ENCODE data around the gene CNIH4.
A peak's percentile ranks its signal among the peaks of the same experiment; 100 is the strongest.

CNIH4 gene

GRCh38 chr1:224375059-224375458, 18.4 kb downstream of the CNIH4 start:
- no peak for DNase-seq (ENCODE audit: low read depth in 2 of 2)
- TF ChIP-seq CTCF (IDR thresholded peaks at IDR 0.05; ENCODE audit: low read depth, low read length): no peak
- no peak overlapping the region for H3K4me3 ChIP-seq (replicated peaks in 1 of 2; ENCODE audit: low read depth in 2 of 2, low read length in 2 of 2)

- no peak for TF ChIP-seq CTCF (IDR thresholded peaks at IDR 0.05; ENCODE audit: low read depth, low read length)
- no peak overlapping the region for H3K4me3 ChIP-seq (replicated peaks in 1 of 2; ENCODE audit: low read depth in 2 of 2, low read length in 2 of 2)
- peak; percentile 21 to 61 for DNase-seq (ENCODE audit: low read depth in 2 of 2)
These were observed 21.0 kb downstream of the CNIH4 start for GRCh38 chr1:224377676-224378006.

DNA sequence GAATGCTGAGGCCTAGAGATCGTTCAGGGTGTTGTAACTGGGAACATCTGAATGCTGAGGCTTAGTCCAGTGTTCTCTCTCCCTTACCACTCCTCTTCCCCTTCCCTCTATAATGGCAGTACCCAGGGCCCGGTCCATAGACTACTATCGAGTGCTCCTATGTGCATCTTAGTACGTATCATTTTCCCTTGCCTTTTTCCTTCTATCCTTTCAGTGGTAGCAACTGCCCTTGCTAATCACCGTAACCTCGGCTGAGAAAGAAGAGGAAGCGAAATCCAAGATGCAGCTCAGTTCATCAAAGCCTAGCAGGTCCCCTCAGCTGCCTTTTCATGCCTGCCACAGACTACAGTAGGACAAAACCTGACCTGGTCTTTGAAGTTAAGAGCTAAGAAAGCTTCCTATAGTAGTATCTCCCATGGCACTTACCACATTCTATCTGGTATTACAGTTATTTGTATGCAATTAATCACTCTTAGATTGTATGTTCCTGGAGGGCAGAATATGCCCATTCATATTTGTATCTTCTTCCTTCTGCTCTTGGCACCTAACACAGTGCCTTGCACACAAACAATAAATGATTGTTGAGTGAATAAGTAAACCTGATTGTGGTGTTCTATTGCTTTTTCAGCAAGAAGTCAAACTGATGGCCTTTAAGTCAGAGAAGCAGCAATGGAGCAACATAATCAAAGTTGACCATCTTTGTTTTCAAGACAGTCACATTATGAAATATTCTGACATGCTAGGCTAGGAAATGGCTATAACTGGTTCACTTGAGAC, 22.4 kb downstream of the CNIH4 start:
- H3K4me3 ChIP-seq (replicated peaks in 1 of 2; ENCODE audit: low read depth in 2 of 2, low read length in 2 of 2): no peak overlapping the region
- no peak for DNase-seq (ENCODE audit: low read depth in 2 of 2)
- no peak for TF ChIP-seq CTCF (IDR thresholded peaks at IDR 0.05; ENCODE audit: low read depth, low read length)

GRCh38 chr1:224380003-224380402, 23.3 kb downstream of the CNIH4 start:
- no peak overlapping the region for H3K4me3 ChIP-seq (replicated peaks in 1 of 2; ENCODE audit: low read depth in 2 of 2, low read length in 2 of 2)
- no peak for TF ChIP-seq CTCF (IDR thresholded peaks at IDR 0.05; ENCODE audit: low read depth, low read length)
- no peak for DNase-seq (ENCODE audit: low read depth in 2 of 2)

- no peak for DNase-seq (ENCODE audit: low read depth in 2 of 2)
- no peak for TF ChIP-seq CTCF (IDR thresholded peaks at IDR 0.05; ENCODE audit: low read depth, low read length)
- H3K4me3 ChIP-seq (replicated peaks in 1 of 2; ENCODE audit: low read depth in 2 of 2, low read length in 2 of 2): no peak overlapping the region
These were observed 25.3 kb downstream of the CNIH4 start for GRCh38 chr1:224381880-224382548.

- no peak overlapping the region for H3K4me3 ChIP-seq (replicated peaks in 1 of 2; ENCODE audit: low read depth in 2 of 2, low read length in 2 of 2)
- DNase-seq (ENCODE audit: low read depth in 2 of 2): no peak
- TF ChIP-seq CTCF (IDR thresholded peaks at IDR 0.05; ENCODE audit: low read depth, low read length): no peak
These were observed 26.5 kb downstream of the CNIH4 start for GRCh38 chr1:224383218-224383617.

Measured in cardiac fibroblast (primary cell).